ENCODE data around the gene APPBP2.
A peak's percentile ranks its signal among the peaks of the same experiment; 100 is the strongest.
"Not testable (repeated sequence)": the region's sequence is repeated elsewhere in the genome, so short reads cannot be mapped to it uniquely, and the experiment has no call there.

APPBP2 gene

GRCh38 chr17:60436676-60437075 lies 89.4 kb downstream of the APPBP2 start:
- CTCF ChIA-PET, result no interaction called here
- POLR2A ChIA-PET, result no interaction called here
- no peak for TF ChIP-seq CTCF (IDR thresholded peaks at IDR 0.05; ENCODE audit: control extremely low read depth, extremely low read depth, low read depth, missing control alignments)
- DNase-seq (ENCODE audit: extremely low spot score), result peak; percentile 27

GRCh38 chr17:60435244-60436167 lies 90.5 kb downstream of the APPBP2 start:
- CTCF ChIA-PET, result no interaction called here

GRCh38 chr17:60433021-60433997 lies 92.7 kb downstream of the APPBP2 start:
- DNase-seq (ENCODE audit: extremely low spot score); POLR2A ChIA-PET: not testable (repeated sequence)
- CTCF ChIA-PET, result interaction anchor here (1.1 to 1.3 kb wide), 3 partner anchors 12 to 263 kb away, joined by 3 to 5 read pairs (median 3); partner anchors contain the start of gene USP32

More at GRCh38 chr17:60435244-60436167, 90.5 kb downstream of the APPBP2 start:
- peak; percentile 79 for DNase-seq (ENCODE audit: extremely low spot score)
- POLR2A ChIA-PET, result no interaction called here
- TF ChIP-seq CTCF (IDR thresholded peaks at IDR 0.05; ENCODE audit: control extremely low read depth, extremely low read depth, low read depth, missing control alignments), result peak; percentile 84

GRCh38 chr17:60430561-60430960 lies 95.5 kb downstream of the APPBP2 start:
- CTCF ChIA-PET, result interaction anchor here (1.3 kb wide), 1 partner anchor 11 kb away, joined by 3 read pairs; no protein-coding TSS in a partner anchor
- DNase-seq (ENCODE audit: extremely low spot score); POLR2A ChIA-PET: not testable (repeated sequence)

- POLR2A ChIA-PET; DNase-seq (ENCODE audit: extremely low spot score): not testable (repeated sequence)
- CTCF ChIA-PET, result interaction anchor here (1.0 kb wide), 1 partner anchor 141 kb away, joined by 3 read pairs; no protein-coding TSS in a partner anchor
Observed at GRCh38 chr17:60428491-60428890, 97.6 kb downstream of the APPBP2 start.

GRCh38 chr17:60426596-60426995 lies 99.4 kb downstream of the APPBP2 start:
- ChIA-PET CTCF (interaction anchor here (1.4 kb wide), 1 partner anchor 215 kb away, joined by 3 read pairs; no protein-coding TSS in a partner anchor), POLR2A (no interaction called here)
- DNase-seq (ENCODE audit: extremely low spot score), result no peak
- TF ChIP-seq CTCF (IDR thresholded peaks at IDR 0.05; ENCODE audit: control extremely low read depth, extremely low read depth, low read depth, missing control alignments), result no peak

GRCh38 chr17:60425626-60426025 lies 100.4 kb downstream of the APPBP2 start:
- no peak for TF ChIP-seq CTCF (IDR thresholded peaks at IDR 0.05; ENCODE audit: control extremely low read depth, extremely low read depth, low read depth, missing control alignments)
- ChIA-PET POLR2A (no interaction called here), CTCF (interaction anchor here (1.4 kb wide), 1 partner anchor 215 kb away, joined by 3 read pairs; no protein-coding TSS in a partner anchor)
- no peak for DNase-seq (ENCODE audit: extremely low spot score)

Measured in GM10248 (cell line).